Measurements from ENCODE around the gene ADORA2A. TPM values are rescaled to one million over a fixed set of nuclear protein-coding genes. Genes with fewer than 3 reads are reported as not detected.
"Not testable (repeated sequence)": the region's sequence is repeated elsewhere in the genome, so short reads cannot be mapped to it uniquely, and the experiment has no call there.

ADORA2A gene
- total RNA-seq, 6 experiments from 2014 or later = 2.0 to 7.7 (median 3.6) TPM

GRCh38 chr22:24485608-24486007, 58.2 kb downstream of the ADORA2A start:
- peaks cover 0 to 84% (median 32%) of the 10 kb centered on the region in 4 donors for H3K4me1 ChIP-seq
- H3K36me3 ChIP-seq = no peaks in the 10 kb centered on the region
- TF ChIP-seq CTCF (IDR thresholded peaks at IDR 0.05) = peak; percentile 19 to 37 (median 36)
- no peak for TF ChIP-seq POLR2A (IDR thresholded peaks at IDR 0.05)
- intact Hi-C loops (cut with DNase I) = loop anchor here in 1 of 2 donors (10.0 kb wide), 1 partner anchor 61 kb away; the partner anchor contains the start of gene ADORA2A
- no peaks in the 10 kb centered on the region for H3K9me3 ChIP-seq
- 41% methylated on average over 3 of the region's 3 CpGs for WGBS (ENCODE audit: insufficient coverage, low coverage, low lambda C conversion rate, missing lambda C conversion rate)
- peak overlapping the region in 1 of 3 donors; percentile 62 for H3K27ac ChIP-seq
- ATAC-seq (peak in 1 of 4 donors; percentile 28), DNase-seq (no peak)
- no peak overlapping the region for H3K4me3 ChIP-seq
- H3K27me3 ChIP-seq = no peaks in the 10 kb centered on the region

- peak overlapping the region in 1 of 3 donors; percentile 62 for H3K27ac ChIP-seq
- TF ChIP-seq POLR2A (IDR thresholded peaks at IDR 0.05) (no peak), CTCF (IDR thresholded peaks at IDR 0.05) (no peak)
- H3K4me1 ChIP-seq = peaks cover 0 to 80% (median 32%) of the 10 kb centered on the region in 4 donors
- H3K27me3 ChIP-seq = no peaks in the 10 kb centered on the region
- H3K9me3 ChIP-seq = no peaks in the 10 kb centered on the region
- DNase-seq (peak in 1 of 3 donors; percentile 17), ATAC-seq (peak in 1 of 4 donors; percentile 54)
- H3K4me3 ChIP-seq = no peak overlapping the region
- WGBS (ENCODE audit: insufficient coverage, low coverage, low lambda C conversion rate, missing lambda C conversion rate) = 32% methylated on average over 2 of the region's 2 CpGs
- intact Hi-C loops (cut with DNase I) = loop anchor here in 1 of 2 donors (10.0 kb wide), 1 partner anchor 62 kb away; the partner anchor contains the start of gene ADORA2A
- no peaks in the 10 kb centered on the region for H3K36me3 ChIP-seq
Observed at GRCh38 chr22:24486501-24486921, 59.1 kb downstream of the ADORA2A start.

GRCh38 chr22:24489011-24489410, 61.6 kb downstream of the ADORA2A start:
- no peak for TF ChIP-seq POLR2A (IDR thresholded peaks at IDR 0.05)
- TF ChIP-seq CTCF (IDR thresholded peaks at IDR 0.05) = no peak
- DNase-seq = no peak
- Histone ChIP-seq H3K27me3 (no peaks in the 10 kb centered on the region), H3K36me3 (no peaks in the 10 kb centered on the region), H3K27ac (no peak overlapping the region), H3K4me3 (no peak overlapping the region), H3K9me3 (no peaks in the 10 kb centered on the region), H3K4me1 (peaks cover 0 to 61% (median 24%) of the 10 kb centered on the region in 4 donors)
- no peak for ATAC-seq
- WGBS (ENCODE audit: insufficient coverage, low coverage, low lambda C conversion rate, missing lambda C conversion rate) = 27% methylated on average over 2 of the region's 2 CpGs
- intact Hi-C loops (cut with DNase I) = loop anchor here in 1 of 2 donors (10.0 kb wide), 1 partner anchor 64 kb away; the partner anchor contains the start of gene ADORA2A

- H3K27ac ChIP-seq, H3K9me3 ChIP-seq, H3K27me3 ChIP-seq, H3K36me3 ChIP-seq, ATAC-seq, DNase-seq, H3K4me3 ChIP-seq: not testable (repeated sequence)
- WGBS (ENCODE audit: insufficient coverage, low coverage, low lambda C conversion rate, missing lambda C conversion rate) = 83% methylated on average over 1 of the region's 1 CpG
- intact Hi-C loops (cut with DNase I) = loop anchor here in 1 of 2 donors (10.0 kb wide), 1 partner anchor 65 kb away; the partner anchor contains the start of gene ADORA2A
- peaks cover 0 to 57% (median 21%) of the 10 kb centered on the region in 4 donors for H3K4me1 ChIP-seq
Observed at GRCh38 chr22:24489434-24489833, 62.0 kb downstream of the ADORA2A start.

Other genes starting within 250 kb of the ADORA2A start
- gene SUSD2, start 246.1 kb upstream of the ADORA2A start, total RNA-seq = 1 to 10 TPM in 4 of 6 experiments, under 1 TPM in 2; 0.61 to 6.8 (median 2.0) TPM
- 10 to 100 TPM in 5 of 6 experiments, 1 to 10 TPM in 1; 8.5 to 34.7 (median 22.0) TPM for gene GGT5, start 182.5 kb upstream of the ADORA2A start, total RNA-seq
- 10 to 100 TPM; 16.3 to 26.4 (median 24.2) TPM for gene SPECC1L, start 156.8 kb upstream of the ADORA2A start, total RNA-seq
- 100 to 1,000 TPM in 3 of 6 experiments, 10 to 100 TPM in 3; 50.6 to 169 (median 100) TPM for gene UPB1, start 67.7 kb downstream of the ADORA2A start, total RNA-seq
- gene GUCD1, start 127.5 kb downstream of the ADORA2A start, total RNA-seq = 100 to 1,000 TPM in 5 of 6 experiments, 10 to 100 TPM in 1; 94.0 to 281 (median 213) TPM
- gene SNRPD3, start 128.4 kb downstream of the ADORA2A start, total RNA-seq = 100 to 1,000 TPM in 2 of 6 experiments, 10 to 100 TPM in 4; 43.3 to 180 (median 53.4) TPM
- gene LRRC75B, start 165.5 kb downstream of the ADORA2A start, total RNA-seq = 10 to 100 TPM; 11.8 to 28.0 (median 21.5) TPM
- 100 to 1,000 TPM in 5 of 6 experiments, 10 to 100 TPM in 1; 97.6 to 154 (median 140) TPM for gene GGT1, start 175.6 kb downstream of the ADORA2A start, total RNA-seq